A549 treated with CORT108297 at 1 μM for 4 hours (cell line): ENCODE data around the gene FOXF2. TPM values are rescaled to one million over a fixed set of nuclear protein-coding genes. Genes with fewer than 3 reads are reported as not detected.

Experiments
- total RNA-seq: library from RNA; stranded (reverse); fragments of 200-300 nt; extraction: Qiagen RNA extraction; gene quantifications from 5 replicates; pipeline ENCODE4 v1.2.3, GENCODE V29; 2022

FOXF2 gene
- total RNA-seq, result 19.0 to 26.9 TPM (median 26.0 TPM) in 5 replicates

GRCh38 chr6:1389369-1390132 is at the start of gene FOXF2:
FOXF2 (plus strand) TSS chr6:1389576; CDS start chr6:1389948, 372 bp downstream.

Other genes with a start within 250 kb of the FOXF2 start
- gene FOXQ1, start 77.5 kb upstream of the FOXF2 start, total RNA-seq, result 2.5 to 5.2 TPM (median 5.1 TPM) in 5 replicates
- gene FOXC1, start 220.3 kb downstream of the FOXF2 start, total RNA-seq, result 6.2 to 9.5 TPM (median 8.1 TPM) in 5 replicates